PC-9 (cell line): ENCODE results near the gene LMF1. TPM values are rescaled to one million over a fixed set of nuclear protein-coding genes. Genes with fewer than 3 reads are reported as not detected.

Experiments
- BruUV-seq: library from RNA; stranded (reverse); fragments of 400-500 nt; replicated peaks from 2 replicates; lab custom pipeline; 2021; lab: Mats Ljungman, UMichigan
- CTCF ChIA-PET: fragments of 300-600 bp; sonication (Branson Sonifier 250); formaldehyde crosslinking; loops from one replicate; lab custom pipeline; 2022; ENCODE audit warnings: antibody characterized with exemption; lab: Charles Lee
- POLR2A ChIA-PET: fragments of 300-600 bp; sonication (Branson Sonifier 250); formaldehyde crosslinking; loops from one replicate; lab custom pipeline; 2022; ENCODE audit warnings: antibody characterized with exemption; ENCODE audit not compliant: unreplicated experiment; lab: Charles Lee
- DNase-seq, 2 experiments: peaks; one replicate each; pipeline versions ENCODE4 v3.0.0 to v3.0.0-alpha.2; 2015 to 2022; ENCODE audit warnings: mixed read lengths in 1 of 2
- H2AFZ ChIP-seq: fragments of 200-600 bp; sonication (generic); 2 replicates; pipeline ENCODE4 v1.8.1; 2017; ENCODE audit warnings: antibody characterized with exemption
- H3F3A ChIP-seq: fragments of 200-600 bp; sonication (generic); 2 replicates; pipeline ENCODE4 v1.8.1; 2017; ENCODE audit warnings: antibody characterized with exemption, mild to moderate bottlenecking, low read depth; ENCODE audit not compliant: insufficient read depth
- H3K27ac ChIP-seq: fragments of 200-600 bp; sonication (generic); 2 replicates; pipeline ENCODE4 v1.6.1; 2016; ENCODE audit warnings: mixed run types
- H3K27me3 ChIP-seq: fragments of 200-600 bp; sonication (generic); 2 replicates; pipeline ENCODE4 v1.6.1; 2016; ENCODE audit warnings: low read depth, mixed run types; ENCODE audit not compliant: insufficient read depth
- H3K36me3 ChIP-seq: fragments of 200-600 bp; sonication (generic); 2 replicates; pipeline ENCODE4 v1.6.1; 2016; ENCODE audit warnings: low read depth, mixed run types
- H3K4me1 ChIP-seq: fragments of 200-600 bp; sonication (generic); replicated peaks from 2 replicates; pipeline ENCODE4 v1.6.1; 2016; ENCODE audit warnings: mixed run types; ENCODE audit not compliant: insufficient read depth
- H3K4me2 ChIP-seq: fragments of 200-600 bp; sonication (generic); 2 replicates; pipeline ENCODE4 v1.6.1; 2017; ENCODE audit warnings: mixed run types
- H3K4me3 ChIP-seq: fragments of 200-600 bp; sonication (generic); 2 replicates; pipeline ENCODE4 v1.6.1; 2016; ENCODE audit warnings: mixed run types
- H3K79me2 ChIP-seq: fragments of 200-600 bp; sonication (generic); 2 replicates; pipeline ENCODE4 v1.6.1; 2017; ENCODE audit warnings: low read depth, mixed run types
- H3K9me2 ChIP-seq: fragments of 200-600 bp; sonication (generic); 2 replicates; pipeline ENCODE4 v1.8.1; 2017; ENCODE audit warnings: mild to moderate bottlenecking; ENCODE audit not compliant: insufficient read depth
- H3K9me3 ChIP-seq: fragments of 200-600 bp; sonication (generic); 2 replicates; pipeline ENCODE4 v1.8.1; 2016; ENCODE audit warnings: low read depth; ENCODE audit not compliant: insufficient read depth
- H4K20me1 ChIP-seq: fragments of 200-600 bp; sonication (generic); 2 replicates; pipeline ENCODE4 v1.8.1; 2017; ENCODE audit not compliant: insufficient read depth
- CTCF ChIP-seq: fragments of 200-600 bp; sonication (generic); conservative IDR thresholded peaks from 2 replicates; pipeline ENCODE4 v1.6.1; 2017; ENCODE audit warnings: mixed run types, antibody characterized with exemption, mild to moderate bottlenecking, moderate library complexity
- EZH2 ChIP-seq: fragments of 200-600 bp; sonication (generic); IDR thresholded peaks from 2 replicates; pipeline ENCODE4 v1.8.0; 2017; ENCODE audit warnings: antibody characterized with exemption, low read depth
- intact Hi-C: fragments of 100-400 bp; cut with micrococcal nuclease; formaldehyde crosslinking; loops from one replicate; pipeline ENCODE4 v1.10.0; 2022; ENCODE audit not compliant: unreplicated experiment
- total RNA-seq: library from RNA; stranded (reverse); gene quantifications from 2 replicates; pipeline ENCODE4 v1.2.3, GENCODE V29; 2021

LMF1 gene
- total RNA-seq, 1 experiment from 2014 or later: 31.3 TPM

GRCh38 chr16:897701-898100 lies 73.1 kb downstream of the LMF1 start:
- no peak overlapping the region for H3K4me2 ChIP-seq
- intact Hi-C loops: no loop called here
- no peaks in the 10 kb centered on the region for H3F3A ChIP-seq
- no peak overlapping the region for H2AFZ ChIP-seq
- no TSS peak for BruUV-seq
- H3K4me3 ChIP-seq: no peak overlapping the region
- no peaks in the 10 kb centered on the region for H3K79me2 ChIP-seq
- no peak overlapping the region for H3K27ac ChIP-seq
- POLR2A ChIA-PET: no interaction called here
- CTCF ChIA-PET: no interaction called here
- no peaks in the 10 kb centered on the region for H3K9me2 ChIP-seq
- H3K27me3 ChIP-seq: no peaks in the 10 kb centered on the region
- H3K4me1 ChIP-seq: no peaks in the 10 kb centered on the region
- no peak for DNase-seq
- no peak for TF ChIP-seq CTCF
- TF ChIP-seq EZH2: no peak
- no peaks in the 10 kb centered on the region for H3K9me3 ChIP-seq
- H4K20me1 ChIP-seq: peaks cover 4% of the 10 kb centered on the region; the same call in 1 of the 2 replicates
- H3K36me3 ChIP-seq: no peaks in the 10 kb centered on the region

- CTCF ChIA-PET: no interaction called here
- no peak for TF ChIP-seq CTCF
- no peak for TF ChIP-seq EZH2
- POLR2A ChIA-PET: no interaction called here
- intact Hi-C loops: no loop called here
- H3K4me1 ChIP-seq: no peaks in the 10 kb centered on the region
- no peak overlapping the region for H2AFZ ChIP-seq
- peaks cover 4% of the 10 kb centered on the region; the same call in 1 of the 2 replicates for H4K20me1 ChIP-seq
- H3K9me3 ChIP-seq: no peaks in the 10 kb centered on the region
- H3K27ac ChIP-seq: no peak overlapping the region
- no peaks in the 10 kb centered on the region for H3K79me2 ChIP-seq
- BruUV-seq: no TSS peak
- no peak overlapping the region for H3K4me3 ChIP-seq
- no peaks in the 10 kb centered on the region for H3K36me3 ChIP-seq
- no peak for DNase-seq
- no peaks in the 10 kb centered on the region for H3K27me3 ChIP-seq
- no peaks in the 10 kb centered on the region for H3K9me2 ChIP-seq
- no peak overlapping the region for H3K4me2 ChIP-seq
- no peaks in the 10 kb centered on the region for H3F3A ChIP-seq
Measured at GRCh38 chr16:897200-897543, 73.6 kb downstream of the LMF1 start.

- no TSS peak for BruUV-seq
- Histone ChIP-seq H3K9me2 (no peaks in the 10 kb centered on the region), H4K20me1 (no peaks in the 10 kb centered on the region), H3K79me2 (no peaks in the 10 kb centered on the region), H3K27me3 (no peaks in the 10 kb centered on the region), H3K4me1 (no peaks in the 10 kb centered on the region), H2AFZ (no peak overlapping the region), H3K4me2 (no peak overlapping the region), H3K27ac (no peak overlapping the region), H3K36me3 (no peaks in the 10 kb centered on the region), H3F3A (no peaks in the 10 kb centered on the region), H3K4me3 (no peak overlapping the region), H3K9me3 (no peaks in the 10 kb centered on the region)
- ChIA-PET POLR2A (no interaction called here), CTCF (no interaction called here)
- DNase-seq: no peak
- TF ChIP-seq CTCF (no peak), EZH2 (no peak)
- intact Hi-C loops: no loop called here
Measured at GRCh38 chr16:896261-897199, 74.3 kb downstream of the LMF1 start.
